ENCODE data around the gene CBX4.

The CBX4 gene

GRCh38 chr17:79835953-79836509 lies 3.2 kb downstream of the CBX4 start:
- Histone ChIP-seq H3K4me3 (ENCODE audit: low read depth in 1 of 2, low read length in 2 of 2) (peak overlapping the region; percentile 91), H3K27ac (ENCODE audit: low read depth, low read length) (peak overlapping the region; percentile 20), H3K4me1 (ENCODE audit: control insufficient read depth in 1 of 2, insufficient read depth in 2 of 2, low read length in 2 of 2) (peaks cover 42 to 44% of the 10 kb centered on the region in 2 donors)

GRCh38 chr17:79835470-79835899 lies 3.8 kb downstream of the CBX4 start:
- Histone ChIP-seq H3K9ac (ENCODE audit: low read depth in 1 of 2, low read length in 2 of 2) (no peak overlapping the region), H3K4me1 (ENCODE audit: control insufficient read depth in 1 of 2, insufficient read depth in 2 of 2, low read length in 2 of 2) (peaks cover 40 to 43% of the 10 kb centered on the region in 2 donors), H3K9me3 (ENCODE audit: control insufficient read depth in 1 of 2, low read length in 2 of 2) (no peaks in the 10 kb centered on the region), H3K36me3 (ENCODE audit: control insufficient read depth in 1 of 2, insufficient read depth in 2 of 2, low read length in 2 of 2) (peaks cover 0 to 10% of the 10 kb centered on the region in 2 donors), H3K27me3 (ENCODE audit: control insufficient read depth in 1 of 2, insufficient read depth in 2 of 2, low read length in 2 of 2) (peaks cover 6% of the 10 kb centered on the region in 2 donors), H3K27ac (ENCODE audit: low read depth, low read length) (no peak overlapping the region), H3K4me3 (ENCODE audit: low read depth in 1 of 2, low read length in 2 of 2) (no peak overlapping the region)

More at GRCh38 chr17:79835953-79836509, 3.2 kb downstream of the CBX4 start:
- Histone ChIP-seq H3K9me3 (ENCODE audit: control insufficient read depth in 1 of 2, low read length in 2 of 2) (no peaks in the 10 kb centered on the region), H3K27me3 (ENCODE audit: control insufficient read depth in 1 of 2, insufficient read depth in 2 of 2, low read length in 2 of 2) (peaks cover 11 to 12% of the 10 kb centered on the region in 2 donors), H3K9ac (ENCODE audit: low read depth in 1 of 2, low read length in 2 of 2) (peak overlapping the region; percentile 51 to 74), H3K36me3 (ENCODE audit: control insufficient read depth in 1 of 2, insufficient read depth in 2 of 2, low read length in 2 of 2) (peaks cover 0 to 10% of the 10 kb centered on the region in 2 donors)

GRCh38 chr17:79834565-79835469 lies 4.4 kb downstream of the CBX4 start:
- Histone ChIP-seq H3K4me3 (ENCODE audit: low read depth in 1 of 2, low read length in 2 of 2) (no peak overlapping the region), H3K9me3 (ENCODE audit: control insufficient read depth in 1 of 2, low read length in 2 of 2) (no peaks in the 10 kb centered on the region), H3K36me3 (ENCODE audit: control insufficient read depth in 1 of 2, insufficient read depth in 2 of 2, low read length in 2 of 2) (peaks cover 0 to 10% of the 10 kb centered on the region in 2 donors), H3K9ac (ENCODE audit: low read depth in 1 of 2, low read length in 2 of 2) (no peak overlapping the region), H3K27me3 (ENCODE audit: control insufficient read depth in 1 of 2, insufficient read depth in 2 of 2, low read length in 2 of 2) (no peaks in the 10 kb centered on the region), H3K4me1 (ENCODE audit: control insufficient read depth in 1 of 2, insufficient read depth in 2 of 2, low read length in 2 of 2) (peaks cover 35 to 38% of the 10 kb centered on the region in 2 donors), H3K27ac (ENCODE audit: low read depth, low read length) (no peak overlapping the region)

GRCh38 chr17:79833744-79834564 lies 5.3 kb downstream of the CBX4 start:
- Histone ChIP-seq H3K27ac (ENCODE audit: low read depth, low read length) (no peak overlapping the region), H3K27me3 (ENCODE audit: control insufficient read depth in 1 of 2, insufficient read depth in 2 of 2, low read length in 2 of 2) (no peaks in the 10 kb centered on the region), H3K36me3 (ENCODE audit: control insufficient read depth in 1 of 2, insufficient read depth in 2 of 2, low read length in 2 of 2) (peaks cover 0 to 10% of the 10 kb centered on the region in 2 donors), H3K4me3 (ENCODE audit: low read depth in 1 of 2, low read length in 2 of 2) (no peak overlapping the region), H3K9me3 (ENCODE audit: control insufficient read depth in 1 of 2, low read length in 2 of 2) (no peaks in the 10 kb centered on the region), H3K4me1 (ENCODE audit: control insufficient read depth in 1 of 2, insufficient read depth in 2 of 2, low read length in 2 of 2) (peaks cover 38 to 43% of the 10 kb centered on the region in 2 donors), H3K9ac (ENCODE audit: low read depth in 1 of 2, low read length in 2 of 2) (no peak overlapping the region)

GRCh38 chr17:79833110-79833450 lies 6.2 kb downstream of the CBX4 start:
- Histone ChIP-seq H3K4me1 (ENCODE audit: control insufficient read depth in 1 of 2, insufficient read depth in 2 of 2, low read length in 2 of 2) (peaks cover 40 to 47% of the 10 kb centered on the region in 2 donors), H3K27me3 (ENCODE audit: control insufficient read depth in 1 of 2, insufficient read depth in 2 of 2, low read length in 2 of 2) (no peaks in the 10 kb centered on the region), H3K36me3 (ENCODE audit: control insufficient read depth in 1 of 2, insufficient read depth in 2 of 2, low read length in 2 of 2) (peaks cover 0 to 10% of the 10 kb centered on the region in 2 donors), H3K4me3 (ENCODE audit: low read depth in 1 of 2, low read length in 2 of 2) (peak overlapping the region; percentile 29 to 48), H3K9me3 (ENCODE audit: control insufficient read depth in 1 of 2, low read length in 2 of 2) (no peaks in the 10 kb centered on the region), H3K27ac (ENCODE audit: low read depth, low read length) (no peak overlapping the region), H3K9ac (ENCODE audit: low read depth in 1 of 2, low read length in 2 of 2) (no peak overlapping the region)

GRCh38 chr17:79832218-79833109 lies 6.8 kb downstream of the CBX4 start:
- H3K4me1 ChIP-seq (ENCODE audit: control insufficient read depth in 1 of 2, insufficient read depth in 2 of 2, low read length in 2 of 2), result peaks cover 34 to 47% of the 10 kb centered on the region in 2 donors
- no peaks in the 10 kb centered on the region for H3K27me3 ChIP-seq (ENCODE audit: control insufficient read depth in 1 of 2, insufficient read depth in 2 of 2, low read length in 2 of 2)
- H3K4me3 ChIP-seq (ENCODE audit: low read depth in 1 of 2, low read length in 2 of 2), result peak overlapping the region; percentile 29 to 48
- no peak overlapping the region for H3K9ac ChIP-seq (ENCODE audit: low read depth in 1 of 2, low read length in 2 of 2)
- no peak overlapping the region for H3K27ac ChIP-seq (ENCODE audit: low read depth, low read length)
- no peaks in the 10 kb centered on the region for H3K9me3 ChIP-seq (ENCODE audit: control insufficient read depth in 1 of 2, low read length in 2 of 2)
- peaks cover 0 to 10% of the 10 kb centered on the region in 2 donors for H3K36me3 ChIP-seq (ENCODE audit: control insufficient read depth in 1 of 2, insufficient read depth in 2 of 2, low read length in 2 of 2)

GRCh38 chr17:79831265-79832217 lies 7.7 kb downstream of the CBX4 start:
- Histone ChIP-seq H3K27me3 (ENCODE audit: control insufficient read depth in 1 of 2, insufficient read depth in 2 of 2, low read length in 2 of 2) (peaks cover 0 to 3% of the 10 kb centered on the region in 2 donors), H3K36me3 (ENCODE audit: control insufficient read depth in 1 of 2, insufficient read depth in 2 of 2, low read length in 2 of 2) (peaks cover 0 to 10% of the 10 kb centered on the region in 2 donors), H3K27ac (ENCODE audit: low read depth, low read length) (no peak overlapping the region), H3K9me3 (ENCODE audit: control insufficient read depth in 1 of 2, low read length in 2 of 2) (no peaks in the 10 kb centered on the region), H3K9ac (ENCODE audit: low read depth in 1 of 2, low read length in 2 of 2) (no peak overlapping the region), H3K4me3 (ENCODE audit: low read depth in 1 of 2, low read length in 2 of 2) (peak overlapping the region; percentile 29 to 48), H3K4me1 (ENCODE audit: control insufficient read depth in 1 of 2, insufficient read depth in 2 of 2, low read length in 2 of 2) (peaks cover 29 to 42% of the 10 kb centered on the region in 2 donors)

- Histone ChIP-seq H3K9ac (ENCODE audit: low read depth in 1 of 2, low read length in 2 of 2) (no peak overlapping the region), H3K9me3 (ENCODE audit: control insufficient read depth in 1 of 2, low read length in 2 of 2) (no peaks in the 10 kb centered on the region), H3K4me3 (ENCODE audit: low read depth in 1 of 2, low read length in 2 of 2) (no peak overlapping the region), H3K4me1 (ENCODE audit: control insufficient read depth in 1 of 2, insufficient read depth in 2 of 2, low read length in 2 of 2) (peaks cover 30 to 42% of the 10 kb centered on the region in 2 donors), H3K36me3 (ENCODE audit: control insufficient read depth in 1 of 2, insufficient read depth in 2 of 2, low read length in 2 of 2) (peaks cover 0 to 10% of the 10 kb centered on the region in 2 donors), H3K27ac (ENCODE audit: low read depth, low read length) (no peak overlapping the region), H3K27me3 (ENCODE audit: control insufficient read depth in 1 of 2, insufficient read depth in 2 of 2, low read length in 2 of 2) (peaks cover 0 to 3% of the 10 kb centered on the region in 2 donors)
Observed at GRCh38 chr17:79830763-79831264, 8.4 kb downstream of the CBX4 start.

All from duodenal mucosa (tissue), 2 donors.